Thymus (tissue), 11 donors: ENCODE data around the gene TIRAP. TPM values are rescaled to one million over a fixed set of nuclear protein-coding genes. Genes with fewer than 3 reads are reported as not detected.

Experiments
- DNase-seq, 9 donors: peaks; one replicate each; pipeline ENCODE4 v3.0.0-alpha.2; 2013; ENCODE audit warnings: low spot score in 9 of 9, low read depth in 6 of 9, missing footprints in 1 of 9
- H3K27ac ChIP-seq, 2 donors: one replicate each; pipeline ENCODE4 v1.5.1; 2013; ENCODE audit warnings: control low read depth in 1 of 2, low read depth in 1 of 2, low read length in 1 of 2, mild to moderate bottlenecking in 1 of 2, moderate library complexity in 1 of 2
- H3K27me3 ChIP-seq, 2 donors: one replicate each; pipeline ENCODE4 v1.5.1; 2013; ENCODE audit warnings: low read length in 1 of 2; ENCODE audit not compliant: control insufficient read depth in 2 of 2, insufficient read depth in 1 of 2
- H3K36me3 ChIP-seq, 2 donors: one replicate each; pipeline ENCODE4 v1.5.1; 2013; ENCODE audit warnings: low read length in 1 of 2, mild to moderate bottlenecking in 1 of 2, moderate library complexity in 1 of 2; ENCODE audit not compliant: control insufficient read depth in 2 of 2, insufficient read depth in 2 of 2
- H3K4me1 ChIP-seq, 2 donors: one replicate each; pipeline ENCODE4 v1.5.1; 2013; ENCODE audit warnings: low read length in 2 of 2; ENCODE audit not compliant: control insufficient read depth in 2 of 2, insufficient read depth in 2 of 2
- H3K4me3 ChIP-seq, 2 donors: one replicate each; pipeline ENCODE4 v1.5.1; 2013; ENCODE audit warnings: low read length in 2 of 2, control low read depth in 1 of 2, mild to moderate bottlenecking in 1 of 2
- H3K9me3 ChIP-seq, 2 donors: one replicate each; pipeline ENCODE4 v1.5.1; 2013; ENCODE audit warnings: low read length in 1 of 2, mild to moderate bottlenecking in 1 of 2; ENCODE audit not compliant: control insufficient read depth in 2 of 2, insufficient read depth in 1 of 2
- WGBS: extraction: QIAGEN DNeasy Blood & Tissue Kit; methylation state at CpG from one replicate; pipeline ENCODE4 v1.1.7; 2013; 5-methylcytosine and 5-hydroxymethylcytosine counted together
- polyA plus RNA-seq: library from polyadenylated mRNA; stranded (reverse); fragments of 200-250 nt; gene quantifications from one replicate; pipeline ENCODE4 v1.2.3, GENCODE V29; 2013
- total RNA-seq: library from RNA; stranded (reverse); fragments of 120-200 nt; gene quantifications from one replicate; pipeline ENCODE4 v1.2.4, GENCODE V29; 2013
- donor health status: healthy.

The TIRAP gene
- total and polyA plus RNA-seq, 2 donors, result 1.8 to 4.8 TPM

DNA sequence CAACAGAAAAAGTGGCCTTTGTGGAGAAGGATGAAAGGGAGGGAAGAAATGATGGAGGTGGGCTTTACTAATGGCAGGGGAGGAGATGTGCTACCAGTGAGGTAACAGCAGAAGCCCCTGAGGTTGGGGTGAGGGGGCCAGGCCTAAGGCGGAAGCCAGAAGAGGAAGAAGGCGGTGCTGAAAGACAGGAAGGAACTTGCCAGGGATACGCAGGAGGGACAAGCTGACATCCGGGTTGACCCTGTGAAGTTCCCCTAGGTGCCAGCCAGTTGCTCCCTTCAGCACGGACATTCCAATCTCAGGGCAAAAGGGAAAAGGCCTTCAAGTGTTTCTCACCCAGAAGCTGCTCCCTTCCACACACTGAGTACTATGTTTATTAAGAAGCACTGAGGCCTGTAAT lies 2.3 kb upstream of the TIRAP start:
- no peaks in the 10 kb centered on the region for H3K9me3 ChIP-seq
- peaks cover 2 to 15% of the 10 kb centered on the region in 2 donors for H3K4me1 ChIP-seq
- WGBS, result 74% methylated on average over 5 of the region's 5 CpGs
- H3K4me3 ChIP-seq, result no peak overlapping the region
- DNase-seq, result peak in 1 of 9 donors; percentile 19
- peaks cover 0 to 30% of the 10 kb centered on the region in 2 donors for H3K27me3 ChIP-seq
- no peak overlapping the region for H3K27ac ChIP-seq
- peaks cover 15 to 24% of the 10 kb centered on the region in 2 donors for H3K36me3 ChIP-seq

DNA sequence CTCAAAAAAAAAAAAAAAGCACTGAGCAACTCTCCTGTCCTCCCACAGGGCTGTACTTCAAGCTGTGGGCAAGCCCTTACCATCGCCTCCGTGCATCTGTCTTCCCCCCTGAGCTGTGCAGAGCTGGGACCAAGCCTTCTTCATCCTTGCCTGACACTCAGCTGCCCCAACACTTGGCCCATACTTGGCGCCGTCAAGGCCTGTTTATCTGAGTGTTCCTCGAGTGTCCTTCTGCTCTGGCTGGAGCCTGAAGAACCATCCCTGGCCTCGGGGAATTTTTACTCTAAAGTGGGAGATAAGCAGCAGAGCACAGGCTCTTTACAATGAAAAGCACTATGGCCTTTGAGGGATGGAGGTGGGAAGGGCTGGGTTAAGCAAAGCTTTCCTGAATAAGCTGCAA lies 1.6 kb upstream of the TIRAP start:
- peaks cover 2 to 15% of the 10 kb centered on the region in 2 donors for H3K4me1 ChIP-seq
- H3K27ac ChIP-seq, result no peak overlapping the region
- H3K4me3 ChIP-seq, result no peak overlapping the region
- 96% methylated on average over 6 of the region's 6 CpGs for WGBS
- no peaks in the 10 kb centered on the region for H3K9me3 ChIP-seq
- H3K27me3 ChIP-seq, result peaks cover 0 to 30% of the 10 kb centered on the region in 2 donors
- DNase-seq, result no peak
- H3K36me3 ChIP-seq, result peaks cover 10 to 17% of the 10 kb centered on the region in 2 donors

DNA sequence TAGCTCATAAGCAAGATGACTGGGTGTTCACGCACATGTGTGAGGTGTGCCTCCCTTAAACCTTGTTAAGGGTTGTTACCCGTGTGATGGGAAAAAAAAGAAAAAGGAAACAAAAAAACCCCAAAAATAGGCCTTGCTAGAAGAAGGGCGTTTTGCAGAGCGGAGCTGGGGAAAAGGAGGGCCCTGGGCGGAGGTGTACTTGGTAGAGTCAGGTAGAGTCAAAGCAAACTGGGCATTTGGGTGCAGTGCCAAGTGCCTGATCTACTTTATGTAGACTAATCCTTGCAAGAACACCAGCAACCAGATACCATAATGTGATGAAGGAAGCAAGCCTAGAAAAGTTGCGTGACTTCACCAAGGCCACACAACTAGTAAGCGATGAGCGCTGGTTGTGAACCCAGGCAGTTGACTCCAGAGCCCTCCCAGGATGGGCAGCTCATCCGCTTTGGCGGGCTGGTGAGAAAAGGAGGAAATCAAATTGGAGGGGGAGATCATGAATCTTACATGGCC lies 1.2 kb upstream of the TIRAP start:
- Histone ChIP-seq H3K4me3 (no peak overlapping the region), H3K9me3 (no peaks in the 10 kb centered on the region), H3K36me3 (peaks cover 10 to 14% of the 10 kb centered on the region in 2 donors), H3K27me3 (peaks cover 0 to 30% of the 10 kb centered on the region in 2 donors), H3K27ac (no peak overlapping the region), H3K4me1 (peaks cover 2 to 15% of the 10 kb centered on the region in 2 donors)
- WGBS, result 96% methylated on average over 10 of the region's 10 CpGs
- no peak for DNase-seq

DNA sequence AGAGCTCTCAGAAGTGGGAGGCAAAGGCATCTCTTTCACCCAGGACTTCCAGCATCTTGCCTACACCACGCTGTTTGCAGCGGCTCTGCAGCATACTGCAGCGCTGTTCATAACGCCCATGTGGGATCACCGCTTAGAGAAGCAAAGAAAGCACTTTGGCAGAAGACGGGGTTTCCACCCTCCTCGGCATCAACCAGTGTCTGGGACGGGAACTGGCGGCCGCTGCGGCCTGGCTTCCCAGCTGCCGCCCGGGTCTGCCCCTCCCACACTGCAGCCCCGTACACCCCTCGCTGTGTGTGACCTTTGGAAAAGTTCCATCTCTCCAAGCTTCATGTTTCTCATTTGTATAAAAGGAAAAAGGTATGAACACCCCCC lies 545 bp upstream of the TIRAP start:
- Histone ChIP-seq H3K9me3 (no peaks in the 10 kb centered on the region), H3K4me1 (peaks cover 2 to 15% of the 10 kb centered on the region in 2 donors), H3K27me3 (peaks cover 0 to 30% of the 10 kb centered on the region in 2 donors), H3K36me3 (peaks cover 6 to 8% of the 10 kb centered on the region in 2 donors), H3K4me3 (peak overlapping the region; percentile 49 to 88), H3K27ac (peak overlapping the region in 1 of 2 donors; percentile 38)
- WGBS, result 4% methylated on average over 15 of the region's 15 CpGs
- DNase-seq, result peak in 2 of 9 donors; percentile 31 to 44

DNA sequence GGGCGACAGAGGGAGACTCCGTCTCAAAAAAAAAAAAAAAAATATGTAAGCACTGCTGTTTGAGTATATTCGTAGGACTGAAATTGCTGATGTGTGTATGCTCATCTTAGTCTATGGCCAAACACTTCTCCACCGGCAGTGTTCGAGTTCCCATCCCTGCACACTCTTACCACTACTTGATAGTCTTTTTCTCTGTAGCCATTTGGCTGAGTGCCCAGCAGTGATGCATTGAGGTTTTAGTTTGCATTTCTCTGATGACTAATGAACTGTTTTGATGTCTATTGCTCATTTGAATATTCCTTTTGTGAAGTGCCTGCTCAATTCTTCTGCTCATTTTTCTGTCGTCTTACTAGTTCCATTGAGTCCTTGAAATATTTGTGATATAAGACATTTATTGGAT lies 1.9 kb downstream of the TIRAP start:
- peaks cover 2 to 15% of the 10 kb centered on the region in 2 donors for H3K4me1 ChIP-seq
- no peak for DNase-seq
- H3K4me3 ChIP-seq, result no peak overlapping the region

DNA sequence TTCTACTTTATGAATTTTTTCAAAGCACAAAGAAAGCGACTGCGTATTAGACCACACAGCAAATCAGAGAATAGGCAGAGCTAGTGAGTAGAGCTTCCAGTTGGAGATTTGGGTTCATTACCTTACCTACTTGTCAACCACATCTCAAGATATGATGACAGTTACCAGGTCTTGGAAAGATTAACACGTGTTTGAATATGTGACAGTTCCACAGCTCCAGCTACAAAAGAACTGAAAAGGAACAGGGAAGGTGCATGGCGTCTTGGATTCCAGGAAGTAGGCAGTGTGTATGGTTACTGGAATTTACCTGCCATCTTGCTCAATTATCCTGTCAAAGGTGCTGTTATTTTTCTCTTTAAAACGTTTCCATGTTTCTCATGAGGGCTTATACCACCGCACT lies 5.3 kb downstream of the TIRAP start:
- WGBS, result 96% methylated on average over 6 of the region's 6 CpGs
- DNase-seq, result no peak
- Histone ChIP-seq H3K9me3 (no peaks in the 10 kb centered on the region), H3K27me3 (peaks cover 0 to 11% of the 10 kb centered on the region in 2 donors), H3K36me3 (peaks cover 6% of the 10 kb centered on the region in 2 donors), H3K27ac (no peak overlapping the region), H3K4me1 (peaks cover 0 to 4% of the 10 kb centered on the region in 2 donors), H3K4me3 (no peak overlapping the region)

More for the DNA sequence above, 1.9 kb downstream of the TIRAP start:
- Histone ChIP-seq H3K27ac (no peak overlapping the region), H3K27me3 (peaks cover 0 to 30% of the 10 kb centered on the region in 2 donors), H3K36me3 (peaks cover 0 to 4% of the 10 kb centered on the region in 2 donors), H3K9me3 (no peaks in the 10 kb centered on the region)
- 90% methylated on average over 6 of the region's 6 CpGs for WGBS

DNA sequence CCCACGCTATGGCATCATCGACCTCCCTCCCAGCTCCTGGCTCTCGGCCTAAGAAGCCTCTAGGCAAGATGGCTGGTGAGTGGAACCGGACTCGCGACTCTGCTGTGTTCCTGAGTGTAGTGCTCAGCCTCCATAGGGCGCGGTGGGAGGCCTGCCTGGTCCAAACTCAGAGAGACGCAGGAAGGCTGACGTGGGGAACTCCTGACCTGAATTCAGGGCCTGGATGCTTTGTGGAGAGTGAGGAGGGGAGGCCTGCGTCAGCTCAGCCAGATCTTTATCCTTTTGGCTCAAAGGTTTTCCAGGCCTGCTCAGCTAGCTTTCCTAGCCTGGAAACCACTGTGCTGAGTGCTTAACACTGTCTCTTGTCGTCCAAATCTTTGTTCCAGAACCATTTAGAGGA lies 8.0 kb downstream of the TIRAP start:
- WGBS, result 97% methylated on average over 12 of the region's 12 CpGs

DNA sequence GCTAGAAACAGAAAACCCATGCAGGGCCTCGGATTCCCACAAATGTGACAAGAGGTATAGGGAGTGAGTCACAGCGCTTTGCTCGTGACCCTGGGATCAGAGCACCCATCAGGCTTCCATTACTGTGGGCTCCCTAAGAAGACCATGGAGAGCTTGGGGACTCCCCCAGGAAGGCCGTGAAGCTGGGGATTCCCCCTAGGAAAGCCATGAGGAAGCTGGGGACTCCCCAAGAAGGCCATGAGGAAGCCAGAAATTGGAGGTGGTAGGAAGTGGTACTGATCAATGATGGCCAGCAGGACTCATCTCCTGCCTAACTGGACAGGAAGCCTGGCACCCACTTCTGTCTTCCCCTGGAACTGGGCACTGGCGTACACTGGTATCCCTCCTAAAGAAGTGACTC lies 10.8 kb downstream of the TIRAP start:
- Histone ChIP-seq H3K27me3 (no peaks in the 10 kb centered on the region), H3K4me1 (no peaks in the 10 kb centered on the region), H3K27ac (peak overlapping the region in 1 of 2 donors; percentile 8), H3K4me3 (no peak overlapping the region), H3K9me3 (no peaks in the 10 kb centered on the region), H3K36me3 (peaks cover 8 to 12% of the 10 kb centered on the region in 2 donors)
- no peak for DNase-seq
- WGBS, result 97% methylated on average over 5 of the region's 5 CpGs

More for the DNA sequence above, 8.0 kb downstream of the TIRAP start:
- Histone ChIP-seq H3K27ac (no peak overlapping the region), H3K9me3 (no peaks in the 10 kb centered on the region), H3K27me3 (no peaks in the 10 kb centered on the region), H3K4me1 (no peaks in the 10 kb centered on the region), H3K4me3 (no peak overlapping the region), H3K36me3 (peaks cover 12% of the 10 kb centered on the region in 2 donors)
- DNase-seq, result no peak

DNA sequence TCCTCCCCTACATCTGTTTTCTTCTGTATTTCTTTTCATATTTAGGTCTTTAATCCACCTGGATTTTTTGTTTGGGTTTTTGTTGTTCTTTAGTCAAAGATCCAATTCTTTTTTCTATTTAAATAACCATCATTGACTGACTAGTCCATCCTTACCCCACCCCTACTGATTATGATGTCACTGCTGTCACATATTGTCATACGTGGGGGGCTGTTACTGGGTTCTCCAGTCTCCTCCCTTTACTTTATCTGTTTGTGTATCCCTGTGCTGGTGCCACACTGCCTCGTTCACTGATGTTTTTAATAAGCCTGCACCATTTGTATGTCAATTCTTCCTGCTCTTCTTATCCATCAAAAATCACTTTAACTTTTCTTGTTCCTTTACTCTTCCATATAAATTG lies 14.1 kb downstream of the TIRAP start:
- Histone ChIP-seq H3K9me3 (no peaks in the 10 kb centered on the region), H3K27ac (no peak overlapping the region), H3K27me3 (no peaks in the 10 kb centered on the region), H3K4me1 (no peaks in the 10 kb centered on the region), H3K36me3 (peaks cover 6% of the 10 kb centered on the region in 2 donors), H3K4me3 (no peak overlapping the region)
- DNase-seq, result no peak
- 97% methylated on average over 2 of the region's 2 CpGs for WGBS
